HL-60/S4 (cell line): Measurements from ENCODE around the gene AKAP12.

Experiments used
- in situ Hi-C: fragments of 300-500 bp; cut with MboI; formaldehyde crosslinking; loops from 2 replicates; pipeline ENCODE4 v1.14.3; 2022; ENCODE audit warnings: low sequenced_read_pairs

The AKAP12 gene

GRCh38 chr6:151239603-151240035 is at the start of gene AKAP12:
TSS of gene AKAP12 (plus strand) at chr6:151239967. CDS start at chr6:151240563, 596 bp downstream.
- in situ Hi-C loops, result no loop called here

- in situ Hi-C loops, result no loop called here
Measured at GRCh38 chr6:151191527-151191926, 48.2 kb upstream of the AKAP12 start.

- in situ Hi-C loops, result no loop called here
Measured at GRCh38 chr6:151196555-151196954, 43.2 kb upstream of the AKAP12 start.

GRCh38 chr6:151197556-151197955 is 42.2 kb upstream of the AKAP12 start:
- in situ Hi-C loops, result no loop called here

- in situ Hi-C loops, result no loop called here
Measured at GRCh38 chr6:151199991-151200390, 39.8 kb upstream of the AKAP12 start.

- in situ Hi-C loops, result no loop called here
Measured at GRCh38 chr6:151205721-151206600, 33.8 kb upstream of the AKAP12 start.

- in situ Hi-C loops, result no loop called here
Measured at GRCh38 chr6:151207674-151208073, 32.1 kb upstream of the AKAP12 start.

GRCh38 chr6:151209071-151209831 is 30.5 kb upstream of the AKAP12 start:
- in situ Hi-C loops, result no loop called here

- in situ Hi-C loops, result no loop called here
Measured at GRCh38 chr6:151211075-151211474, 28.7 kb upstream of the AKAP12 start.

GRCh38 chr6:151213352-151213751 is 26.4 kb upstream of the AKAP12 start:
- in situ Hi-C loops, result no loop called here

GRCh38 chr6:151215999-151216398 is 23.8 kb upstream of the AKAP12 start:
- in situ Hi-C loops, result no loop called here

GRCh38 chr6:151216804-151217203 is 23.0 kb upstream of the AKAP12 start:
- in situ Hi-C loops, result no loop called here

- in situ Hi-C loops, result no loop called here
Measured at GRCh38 chr6:151219192-151219591, 20.6 kb upstream of the AKAP12 start.

- in situ Hi-C loops, result no loop called here
Measured at GRCh38 chr6:151224076-151224475, 15.7 kb upstream of the AKAP12 start.

GRCh38 chr6:151225919-151226318 is 13.8 kb upstream of the AKAP12 start:
- in situ Hi-C loops, result no loop called here

GRCh38 chr6:151228788-151229400 is 10.9 kb upstream of the AKAP12 start:
- in situ Hi-C loops, result no loop called here

- in situ Hi-C loops, result no loop called here
Measured at GRCh38 chr6:151229401-151230276, 10.1 kb upstream of the AKAP12 start.

- in situ Hi-C loops, result no loop called here
Measured at GRCh38 chr6:151230277-151230577, 9.5 kb upstream of the AKAP12 start.

- in situ Hi-C loops, result no loop called here
Measured at GRCh38 chr6:151232899-151233298, 6.9 kb upstream of the AKAP12 start.

- in situ Hi-C loops, result no loop called here
Measured at GRCh38 chr6:151233731-151234130, 6.0 kb upstream of the AKAP12 start.
